ENCODE data around the gene USHBP1. TPM values are rescaled to one million over a fixed set of nuclear protein-coding genes. Genes with fewer than 3 reads are reported as not detected.

Gene USHBP1
- total RNA-seq, 2 experiments from 2014 or later = 0.06 TPM; not detected in 1

DNA sequence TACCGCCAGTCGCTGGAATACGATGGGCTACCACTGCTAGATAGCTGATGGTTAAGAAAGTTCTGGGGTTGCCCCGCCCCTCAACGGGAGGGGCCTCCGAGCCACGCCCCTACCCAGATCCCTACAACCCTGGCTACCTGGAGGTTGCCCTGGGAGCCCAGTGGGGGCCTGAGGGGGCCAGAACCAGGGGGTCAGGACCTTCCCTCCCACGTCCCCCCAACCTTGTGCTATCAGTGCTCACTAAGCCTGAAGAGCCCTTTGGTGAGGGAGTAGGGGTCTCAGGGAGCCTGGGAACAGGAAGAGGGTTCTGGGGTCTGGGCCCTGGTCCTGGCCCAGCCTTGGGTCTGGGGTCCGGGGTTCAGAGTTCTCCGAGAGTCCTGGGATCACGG is 29.6 kb downstream of the USHBP1 start:
- ChIA-PET POLR2A (interaction anchor here (0.6 to 3.6 kb wide), 3 partner anchors 8 to 110 kb away, joined by 3 to 19 read pairs (median 13); partner anchors contain the start of genes OCEL1 and USE1), CTCF (interaction anchor here (0.6 to 2.5 kb wide), 9 partner anchors 9 to 167 kb away, joined by 3 to 13 read pairs (median 3); partner anchors contain the start of genes BABAM1 and OCEL1)

DNA sequence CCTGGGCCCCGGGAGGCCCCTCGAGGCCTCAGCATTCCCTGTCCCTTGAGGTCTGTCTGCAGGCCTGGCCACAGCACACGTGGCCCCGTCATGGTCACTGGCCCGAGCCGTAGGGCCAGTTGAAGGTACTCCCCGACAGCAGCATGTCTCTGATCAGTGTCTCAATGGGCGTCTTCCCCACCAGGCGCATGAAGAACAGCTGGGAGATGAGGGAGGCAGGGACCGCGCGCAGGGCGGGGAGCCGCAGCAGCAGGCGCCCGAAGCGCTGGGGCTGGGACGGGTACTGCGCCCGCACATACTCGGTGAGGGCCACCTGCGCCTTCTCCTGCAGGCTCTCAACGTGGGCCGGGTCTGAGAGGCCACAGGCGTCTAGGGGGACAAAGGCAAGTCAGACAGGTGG is 32.3 kb downstream of the USHBP1 start:
- ChIA-PET CTCF (no interaction called here), POLR2A (interaction anchor here (1.0 kb wide), 1 partner anchor 152 kb away, joined by 3 read pairs; no protein-coding TSS in a partner anchor)

GRCh38 chr19:17229890-17230289 is 34.7 kb downstream of the USHBP1 start:
- ChIA-PET POLR2A (no interaction called here), CTCF (no interaction called here)

DNA sequence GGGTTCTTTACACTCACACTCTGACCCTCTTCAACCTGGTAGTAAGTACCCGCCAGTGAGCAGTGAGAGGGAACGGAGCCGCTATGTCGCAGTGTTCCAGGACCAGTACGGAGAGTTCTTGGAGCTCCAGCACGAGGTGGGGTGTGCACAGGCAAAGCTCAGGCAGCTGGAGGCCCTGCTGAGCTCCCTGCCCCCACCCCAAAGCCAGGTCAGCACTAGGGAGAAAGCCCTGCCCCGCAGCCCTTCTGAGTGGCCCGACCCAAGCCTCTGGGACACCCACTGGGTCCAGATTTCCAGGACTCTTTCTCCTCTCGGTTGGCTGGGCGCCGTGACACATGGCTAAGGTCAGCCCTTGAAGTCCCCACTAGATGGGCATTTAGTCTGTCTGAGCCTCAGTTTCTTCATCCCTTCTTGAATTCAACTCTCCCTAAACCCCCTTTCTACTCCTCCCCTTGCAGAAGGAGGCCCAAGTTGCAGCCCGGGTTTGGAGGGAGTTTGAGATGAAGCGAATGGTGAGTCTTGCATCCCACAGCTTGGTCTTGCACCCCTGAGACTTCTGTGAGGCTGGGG is 36.7 kb downstream of the USHBP1 start:
- ChIA-PET POLR2A (interaction anchor here (2.4 kb wide), 1 partner anchor 8 kb away, joined by 19 read pairs; no protein-coding TSS in a partner anchor), CTCF (no interaction called here)

DNA sequence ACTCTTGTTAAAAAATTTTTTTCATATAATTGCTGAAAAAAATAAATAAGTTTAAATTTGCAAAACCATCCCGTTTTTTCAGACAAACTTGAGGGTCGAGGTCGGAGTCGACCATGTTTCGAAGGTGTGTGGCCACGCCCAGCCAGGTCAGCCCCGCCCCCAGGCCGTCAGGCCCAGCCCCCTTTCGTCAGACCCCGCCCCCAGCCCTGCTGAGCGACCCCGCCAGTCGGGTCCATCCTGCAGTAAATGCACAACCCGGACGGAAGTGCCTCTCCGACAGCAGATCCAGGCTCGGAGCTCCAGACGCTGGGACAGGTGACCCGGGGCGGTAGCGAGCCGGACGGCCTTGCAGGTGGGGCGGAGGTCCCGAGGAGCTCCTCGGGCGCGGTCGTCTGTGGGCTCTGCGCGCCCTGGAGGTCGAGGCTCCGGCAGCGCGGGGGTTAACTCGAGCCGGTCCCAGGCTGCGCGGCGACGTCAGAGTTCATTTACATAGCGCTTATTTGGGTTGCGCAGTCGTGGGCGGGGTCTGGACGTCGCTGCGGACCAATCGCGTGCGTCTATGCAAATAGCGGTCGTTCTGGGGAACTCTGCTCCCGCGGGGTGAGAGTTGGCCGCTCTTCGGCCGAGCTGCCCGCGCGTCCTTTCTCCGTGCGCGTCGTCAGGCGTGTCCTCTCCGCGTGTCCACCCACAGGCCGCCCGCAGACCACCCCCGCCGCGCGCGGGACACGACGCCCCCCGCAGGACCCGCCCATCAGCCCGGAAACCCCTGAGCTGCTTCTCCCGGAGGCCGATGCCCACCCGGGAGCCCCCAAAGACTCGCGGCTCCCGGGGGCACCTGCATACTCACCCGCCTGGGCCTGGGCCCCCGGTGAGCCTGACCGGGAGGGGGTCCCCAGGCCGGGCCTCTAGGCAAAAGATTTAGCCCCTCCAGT is 38.3 kb downstream of the USHBP1 start, which contains the start of gene OCEL1:
Gene OCEL1, plus strand, starts transcription at position 225 of the 932 bp plus-strand sequence. Its CDS starts 22 bp downstream, at position 247.
- POLR2A ChIA-PET = interaction anchor here (0.6 to 2.4 kb wide), 8 partner anchors 8 to 862 kb away, joined by 3 to 19 read pairs (median 4); partner anchors contain the start of gene USE1
- CTCF ChIA-PET = interaction anchor here (1.7 to 2.7 kb wide), 2 partner anchors 9 to 11 kb away, joined by 9 to 13 read pairs; partner anchors contain the start of gene USE1

DNA sequence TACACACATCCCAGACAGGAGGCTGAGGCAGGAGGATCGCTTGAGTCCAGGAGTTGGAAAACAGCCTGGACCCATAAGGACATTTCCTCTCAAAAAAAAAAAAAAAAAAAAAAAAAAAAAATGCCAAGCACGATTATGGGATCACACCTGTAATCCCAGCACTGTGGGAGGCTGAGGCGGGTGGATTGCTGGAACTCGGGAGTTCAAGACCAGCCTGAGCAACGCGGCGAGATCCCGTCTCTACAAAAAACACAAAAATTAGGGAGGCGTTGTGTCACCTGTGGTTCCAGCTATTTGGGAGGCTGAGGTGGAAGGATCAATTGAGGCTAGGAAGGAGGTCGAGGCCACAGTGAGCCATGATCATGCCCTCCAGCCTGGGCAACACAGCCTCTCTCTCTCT is 39.5 kb downstream of the USHBP1 start:
- CTCF ChIA-PET = interaction anchor here (0.7 to 2.7 kb wide), 3 partner anchors 10 to 48 kb away, joined by 3 to 13 read pairs (median 9); partner anchors contain the start of gene USE1
- POLR2A ChIA-PET = interaction anchor here (1.5 to 1.7 kb wide), 2 partner anchors 7 to 100 kb away, joined by 4 to 5 read pairs; no protein-coding TSS in a partner anchor

DNA sequence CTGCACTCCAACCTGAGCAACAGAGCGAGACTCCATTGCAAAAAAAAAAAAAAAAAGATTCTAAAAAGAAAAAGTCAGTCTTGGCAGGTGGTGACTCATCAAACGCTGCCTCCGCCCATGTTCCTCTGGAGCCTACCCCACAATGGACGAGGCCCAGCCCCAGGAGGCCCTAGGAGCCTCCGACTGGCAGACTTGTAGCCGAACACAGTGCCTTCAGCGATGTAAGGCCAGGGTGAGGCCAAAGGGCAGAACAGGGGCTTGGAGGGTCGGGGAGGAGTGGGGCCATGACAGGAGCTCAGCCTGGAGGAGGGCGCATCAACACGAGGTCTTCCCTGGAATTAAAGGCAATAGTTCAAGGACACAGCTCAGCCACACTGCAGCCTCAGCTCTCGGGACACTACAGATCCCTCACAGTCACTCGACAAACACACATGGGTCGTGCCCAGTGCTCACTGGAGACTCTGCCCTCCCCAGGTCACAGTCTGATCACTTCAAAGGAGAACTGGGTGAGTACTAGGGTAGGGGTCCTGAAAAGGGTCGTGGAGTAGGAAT is 44.3 kb downstream of the USHBP1 start:
- ChIA-PET POLR2A (interaction anchor here (1.0 kb wide), 1 partner anchor 15 kb away, joined by 3 read pairs; no protein-coding TSS in a partner anchor), CTCF (interaction anchor here (0.6 kb wide), 1 partner anchor 14 kb away, joined by 3 read pairs; no protein-coding TSS in a partner anchor)

DNA sequence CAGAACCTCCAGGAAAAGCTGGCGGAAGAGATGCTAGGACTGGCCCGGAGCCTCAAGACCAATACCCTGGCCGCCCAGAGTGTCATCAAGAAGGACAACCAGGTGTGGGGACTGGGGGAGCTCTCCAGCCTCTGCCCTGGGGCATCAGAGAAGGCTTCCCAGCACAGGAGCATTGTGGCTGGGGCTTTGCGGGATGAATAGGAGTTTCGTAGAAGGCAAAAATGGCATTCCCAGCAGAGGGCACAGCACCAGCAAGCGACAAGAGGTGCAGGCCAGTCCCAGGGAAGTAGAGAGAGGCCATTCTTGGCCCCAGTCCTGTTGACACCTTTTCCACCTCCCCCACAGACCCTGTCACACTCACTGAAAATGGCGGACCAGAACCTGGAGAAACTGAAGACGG is 45.3 kb downstream of the USHBP1 start:
- POLR2A ChIA-PET = no interaction called here
- CTCF ChIA-PET = no interaction called here

DNA sequence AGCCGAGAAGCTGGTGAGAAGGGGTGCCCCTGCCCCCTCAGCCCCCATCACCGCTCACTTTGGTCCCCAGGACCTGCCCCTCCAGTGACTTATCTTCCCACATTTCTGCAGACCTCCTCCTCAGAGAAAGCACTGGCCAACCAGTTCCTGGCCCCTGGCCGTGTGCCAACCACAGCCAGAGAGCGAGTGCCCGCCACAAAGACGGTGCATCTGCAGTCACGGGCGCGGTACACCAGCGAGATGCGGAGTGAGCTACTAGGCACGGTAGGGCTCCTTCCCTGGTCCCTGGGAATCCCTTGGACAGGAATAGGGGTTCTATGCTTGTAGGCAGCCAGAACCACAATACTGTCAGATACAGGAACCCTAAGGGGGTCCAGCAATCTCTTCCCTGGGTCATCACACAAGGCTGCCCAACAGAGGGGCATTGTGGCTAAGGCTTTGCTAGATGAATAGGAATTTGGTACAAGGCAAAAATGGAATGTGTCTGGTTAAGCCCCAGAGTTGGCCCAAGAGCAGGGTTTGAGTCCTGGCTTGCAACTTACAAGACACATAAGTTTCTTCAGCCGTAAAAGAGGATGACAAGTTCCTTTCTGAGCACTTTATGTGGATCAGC is 48.4 kb downstream of the USHBP1 start:
- POLR2A ChIA-PET = interaction anchor here (1.2 to 2.3 kb wide), 4 partner anchors 19 to 203 kb away, joined by 3 to 13 read pairs (median 4); no protein-coding TSS in a partner anchor
- CTCF ChIA-PET = interaction anchor here (0.6 to 2.4 kb wide), 8 partner anchors 8 to 1878 kb away, joined by 3 to 9 read pairs (median 3); partner anchors contain the start of gene OCEL1

DNA sequence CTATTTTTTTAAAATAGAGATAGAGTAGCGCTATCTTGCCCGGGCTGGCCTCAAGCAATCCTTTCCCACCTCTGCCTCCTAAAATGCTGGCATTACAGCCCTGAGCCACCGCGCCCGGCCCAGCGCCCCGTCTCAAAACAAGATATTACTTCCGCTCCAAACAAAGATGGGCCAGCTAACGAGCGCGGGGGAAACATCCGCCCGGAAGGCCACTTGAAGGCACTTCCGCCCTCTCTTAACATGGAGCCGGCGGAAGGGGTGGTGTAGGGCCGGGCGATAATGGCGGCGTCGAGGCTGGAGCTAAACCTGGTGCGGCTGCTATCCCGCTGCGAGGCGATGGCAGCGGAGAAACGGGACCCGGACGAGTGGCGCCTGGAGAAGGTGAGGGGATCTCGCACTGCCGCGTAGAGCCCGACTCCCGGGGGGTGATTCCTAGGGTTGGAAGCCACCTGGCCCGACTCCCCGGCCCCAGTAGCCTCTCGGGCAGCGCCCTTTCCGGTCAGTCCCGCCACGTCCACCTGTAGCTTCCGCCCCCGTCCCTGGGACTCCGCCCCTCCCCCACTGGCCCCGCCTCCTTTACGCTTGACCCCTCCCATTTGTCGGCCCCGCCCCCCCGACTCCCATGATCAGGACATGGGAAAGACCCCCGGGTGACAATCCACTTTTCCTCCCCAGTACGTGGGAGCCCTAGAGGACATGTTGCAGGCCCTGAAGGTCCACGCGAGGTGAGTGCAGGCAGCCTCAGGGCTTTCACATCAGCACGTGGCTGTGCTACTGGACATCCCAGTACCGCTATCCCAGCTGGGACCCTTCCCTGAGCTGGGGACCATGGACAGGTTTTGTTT is 49.2 kb downstream of the USHBP1 start, which contains the start of gene USE1:
Gene USE1, plus strand, starts transcription at position 231 of the 845 bp plus-strand sequence. Its CDS starts 49 bp downstream, at position 280.
- CTCF ChIA-PET = interaction anchor here (0.6 to 2.4 kb wide), 10 partner anchors 8 to 1878 kb away, joined by 3 to 9 read pairs (median 3); partner anchors contain the start of gene OCEL1
- POLR2A ChIA-PET = interaction anchor here (1.1 to 2.3 kb wide), 7 partner anchors 11 to 204 kb away, joined by 3 to 13 read pairs (median 5); partner anchors contain the start of gene OCEL1

DNA sequence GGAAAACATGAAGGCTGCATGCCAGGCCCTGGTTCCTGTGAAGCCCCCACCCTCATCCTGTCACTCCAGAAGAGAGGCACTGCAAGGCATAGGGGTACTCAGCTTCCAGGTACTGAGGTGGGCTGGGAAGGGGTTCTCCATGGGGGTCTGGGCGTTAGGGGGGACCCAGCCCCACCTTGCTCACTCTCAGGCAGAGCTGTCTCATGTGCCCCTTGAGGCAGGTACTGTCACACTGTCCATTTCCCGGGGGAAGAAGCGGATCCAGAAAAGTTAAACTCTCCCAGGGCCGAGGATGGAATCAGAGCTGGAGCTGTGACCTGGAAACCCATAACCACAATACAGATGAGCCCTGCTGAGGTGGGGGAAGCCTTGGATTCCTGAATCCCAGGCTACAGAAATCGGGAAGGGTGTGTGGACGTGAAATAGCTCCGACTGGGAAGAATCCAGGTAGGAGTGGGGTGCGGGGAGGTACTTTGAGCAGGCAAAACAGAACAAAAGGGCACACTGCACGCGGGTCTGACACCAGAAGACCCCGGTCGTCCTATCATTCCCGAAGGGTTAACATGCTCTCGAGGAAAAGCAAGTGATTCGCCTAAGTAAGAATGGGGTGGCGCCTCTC is 49.9 kb downstream of the USHBP1 start:
- ChIA-PET CTCF (interaction anchor here (1.1 to 2.4 kb wide), 6 partner anchors 9 to 147 kb away, joined by 3 to 9 read pairs (median 3); partner anchors contain the start of gene OCEL1), POLR2A (interaction anchor here (1.1 to 2.3 kb wide), 7 partner anchors 12 to 205 kb away, joined by 3 to 13 read pairs (median 5); partner anchors contain the start of gene OCEL1)

- CTCF ChIA-PET = interaction anchor here (0.7 to 1.2 kb wide), 2 partner anchors 69 to 717 kb away, joined by 3 read pairs; partner anchors contain the start of genes C19orf44 and CALR3
- POLR2A ChIA-PET = no interaction called here
These were observed 51.2 kb downstream of the USHBP1 start for GRCh38 chr19:17213334-17213733.

DNA sequence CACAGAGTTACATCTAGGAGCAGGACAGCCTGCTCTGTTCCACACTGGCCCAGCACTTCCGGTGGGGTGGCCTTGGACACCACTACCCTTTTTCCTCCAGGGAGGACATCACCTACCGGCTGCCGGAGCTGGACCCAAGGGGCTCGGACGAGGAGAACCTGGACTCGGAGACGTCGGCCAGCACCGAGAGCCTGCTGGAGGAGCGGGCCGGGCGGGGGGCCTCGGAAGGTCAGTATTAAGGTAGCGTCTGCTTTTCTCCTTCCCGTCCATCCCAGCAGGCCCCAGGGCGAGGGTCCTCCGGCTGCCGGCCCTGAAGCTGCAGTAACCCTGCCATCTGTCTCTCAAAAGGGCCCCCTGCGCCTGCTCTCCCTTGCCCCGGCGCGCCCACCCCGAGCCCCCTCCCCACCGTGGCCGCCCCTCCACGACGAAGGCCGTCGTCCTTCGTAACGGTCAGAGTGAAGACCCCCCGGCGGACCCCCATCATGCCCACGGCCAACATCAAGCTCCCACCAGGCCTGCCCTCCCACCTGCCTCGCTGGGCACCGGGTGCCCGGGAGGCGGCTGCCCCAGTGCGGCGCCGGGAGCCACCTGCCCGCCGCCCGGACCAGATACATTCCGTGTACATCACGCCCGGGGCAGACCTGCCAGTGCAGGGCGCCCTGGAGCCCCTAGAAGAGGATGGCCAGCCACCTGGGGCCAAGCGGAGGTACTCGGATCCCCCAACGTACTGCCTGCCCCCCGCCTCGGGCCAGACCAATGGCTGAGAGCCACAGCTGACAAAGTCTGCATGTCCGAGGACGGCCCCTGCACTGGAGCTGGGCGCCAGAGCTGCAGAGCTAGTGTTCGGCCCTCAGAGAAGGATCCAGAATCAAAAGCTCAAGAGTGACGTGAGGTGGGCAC is 52.7 kb downstream of the USHBP1 start:
- ChIA-PET CTCF (no interaction called here), POLR2A (no interaction called here)

DNA sequence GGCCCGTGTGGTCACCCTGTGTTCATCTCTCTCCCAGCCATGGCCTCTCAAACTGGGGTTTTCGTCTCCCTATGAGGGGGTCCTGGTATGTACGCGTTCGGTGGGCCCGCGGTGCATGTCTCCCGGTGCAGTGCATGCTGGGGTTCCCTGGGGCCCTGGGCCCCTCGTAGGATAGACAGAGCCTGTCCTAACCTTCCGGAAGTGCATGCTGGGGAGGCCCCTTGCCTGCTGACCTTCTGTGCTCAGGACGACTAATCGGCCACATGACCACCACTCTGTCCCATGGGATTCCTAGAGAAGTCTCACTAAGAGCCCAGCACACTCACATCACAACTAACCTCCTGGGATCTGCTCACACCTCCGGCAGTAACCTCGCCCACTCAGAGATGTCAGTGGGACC is 54.2 kb downstream of the USHBP1 start:
- ChIA-PET CTCF (interaction anchor here (0.7 kb wide), 1 partner anchor 38 kb away, joined by 3 read pairs; no protein-coding TSS in a partner anchor), POLR2A (no interaction called here)

- POLR2A ChIA-PET = no interaction called here
These were observed 55.2 kb downstream of the USHBP1 start for GRCh38 chr19:17209126-17210036.

More at GRCh38 chr19:17209126-17210036, 55.2 kb downstream of the USHBP1 start:
- CTCF ChIA-PET = interaction anchor here (0.6 to 1.3 kb wide), 2 partner anchors 74 to 235 kb away, joined by 4 to 7 read pairs; no protein-coding TSS in a partner anchor

Measured in activated CD8-positive, alpha-beta memory T cell treated with anti-CD3 and anti-CD28 coated beads for 36 hours (primary cell).